CD14-positive monocyte (primary cell): ENCODE measurements around the gene PYHIN1. TPM values are rescaled to one million over a fixed set of nuclear protein-coding genes. Genes with fewer than 3 reads are reported as not detected.

Experiments used
- DNase-seq, 3 donors: peaks; one replicate each; pipeline ENCODE4 v3.0.0-alpha.2; 2011 to 2022
- H2AFZ ChIP-seq: 2 replicates; pipeline ENCODE4 v1.6.0; 2012; ENCODE audit warnings: mild to moderate bottlenecking, low read depth, low read length, inconsistent platforms; ENCODE audit not compliant: insufficient read depth, poor library complexity, severe bottlenecking
- H3K27ac ChIP-seq, 2 donors: 1 replicate in 1 of 2; 2 replicates in 1 of 2; pipeline ENCODE4 v1.5.1; 2012 to 2013; ENCODE audit warnings: low read length in 2 of 2, control low read depth in 1 of 2, inconsistent platforms in 1 of 2, low read depth in 1 of 2, mild to moderate bottlenecking in 1 of 2
- H3K27me3 ChIP-seq, 2 donors: one replicate each; pipeline versions ENCODE4 v1.6.0 to v1.6.1; 2011 to 2013; ENCODE audit warnings: low read length in 2 of 2; ENCODE audit not compliant: control insufficient read depth in 2 of 2, insufficient read depth in 2 of 2
- H3K36me3 ChIP-seq, 2 donors: replicated peaks in 1 of 2; 1 replicate in 1 of 2; 2 replicates in 1 of 2; pipeline versions ENCODE4 v1.5.1 to v1.6.1; 2012 to 2013; ENCODE audit warnings: low read length in 2 of 2, control low read depth in 1 of 2, inconsistent platforms in 1 of 2, mild to moderate bottlenecking in 1 of 2; ENCODE audit not compliant: insufficient read depth in 2 of 2, control insufficient read depth in 1 of 2
- H3K4me1 ChIP-seq, 2 donors: 1 replicate in 1 of 2; 2 replicates in 1 of 2; pipeline versions ENCODE4 v1.5.1 to v1.6.1; 2012 to 2013; ENCODE audit warnings: low read length in 2 of 2, control low read depth in 1 of 2, inconsistent platforms in 1 of 2, mild to moderate bottlenecking in 1 of 2, moderate library complexity in 1 of 2; ENCODE audit not compliant: insufficient read depth in 2 of 2, control insufficient read depth in 1 of 2
- H3K4me2 ChIP-seq: replicated peaks from 2 replicates; pipeline ENCODE3; 2012; ENCODE audit warnings: low read length, moderate library complexity, mild to moderate bottlenecking; ENCODE audit not compliant: poor library complexity, severe bottlenecking; ENCODE audit errors: extremely low read depth
- H3K4me3 ChIP-seq, 3 experiments: fragments of 200-600 bp in 1 of 3; sonication (generic) in 1 of 3; replicated peaks in 1 of 3; 1 replicate in 2 of 3; 2 replicates in 1 of 3; pipeline ENCODE4 v1.5.1; 2011 to 2013; ENCODE audit warnings: low read length in 3 of 3, mild to moderate bottlenecking in 3 of 3, control low read depth in 2 of 3, low read depth in 2 of 3, inconsistent platforms in 1 of 3, moderate library complexity in 1 of 3
- H3K79me2 ChIP-seq: 2 replicates; pipeline ENCODE4 v1.6.0; 2012; ENCODE audit warnings: mild to moderate bottlenecking, control low read depth, inconsistent platforms, low read length, moderate library complexity; ENCODE audit not compliant: insufficient read depth
- H3K9ac ChIP-seq: 2 replicates; pipeline ENCODE4 v1.6.0; 2017; ENCODE audit warnings: low read length, mild to moderate bottlenecking; ENCODE audit not compliant: insufficient read depth, poor library complexity, severe bottlenecking
- H3K9me3 ChIP-seq, 2 donors: replicated peaks in 1 of 2; 1 replicate in 1 of 2; 2 replicates in 1 of 2; pipeline versions ENCODE4 v1.5.1 to v1.6.1; 2012 to 2013; ENCODE audit warnings: low read length in 2 of 2, control low read depth in 1 of 2; ENCODE audit not compliant: control insufficient read depth in 1 of 2, insufficient read depth in 1 of 2
- H4K20me1 ChIP-seq: 2 replicates; pipeline ENCODE4 v1.6.0; 2012; ENCODE audit warnings: mild to moderate bottlenecking, low read length, control low read depth, moderate library complexity; ENCODE audit not compliant: insufficient read depth
- H3K27ac Mint-ChIP-seq, 7 donors: one replicate each; pipeline ENCODE4 v1.8.0; 2020; ENCODE audit warnings: mild to moderate bottlenecking in 7 of 7, mixed read lengths in 7 of 7, moderate library complexity in 6 of 7, inconsistent platforms in 2 of 7
- H3K27me3 Mint-ChIP-seq, 3 donors: one replicate each; pipeline ENCODE4 v1.8.0; 2021 to 2022; ENCODE audit warnings: low read depth in 3 of 3, mild to moderate bottlenecking in 3 of 3, mixed read lengths in 3 of 3, moderate library complexity in 3 of 3, inconsistent platforms in 1 of 3
- H3K36me3 Mint-ChIP-seq, 2 donors: one replicate each; pipeline ENCODE4 v1.8.0; 2020; ENCODE audit warnings: mixed read lengths in 2 of 2, inconsistent platforms in 1 of 2, mild to moderate bottlenecking in 1 of 2
- H3K4me1 Mint-ChIP-seq: one replicate; pipeline ENCODE4 v1.8.0; 2020; ENCODE audit warnings: mild to moderate bottlenecking, mixed read lengths
- H3K4me3 Mint-ChIP-seq, 2 donors: one replicate each; pipeline ENCODE4 v1.8.0; 2020; ENCODE audit warnings: mild to moderate bottlenecking in 2 of 2, mixed read lengths in 2 of 2, moderate library complexity in 1 of 2
- H3K9me3 Mint-ChIP-seq, 7 donors: one replicate each; pipeline ENCODE4 v1.8.0; 2020 to 2022; ENCODE audit warnings: mixed read lengths in 7 of 7, mild to moderate bottlenecking in 6 of 7, moderate library complexity in 6 of 7, inconsistent platforms in 2 of 7
- CTCF ChIP-seq: fragments of 200-600 bp; IDR thresholded peaks from one replicate; pipeline ENCODE4 v1.8.0; 2022; ENCODE audit warnings: antibody characterized with exemption, mild to moderate bottlenecking
- WGBS: methylation state at CpG from one replicate; pipeline ENCODE4 v1.1.5; 2013; ENCODE audit warnings: missing lambda C conversion rate; ENCODE audit not compliant: insufficient coverage; 5-methylcytosine and 5-hydroxymethylcytosine counted together
- intact Hi-C, 2 donors: fragments of 100-400 bp; cut with micrococcal nuclease; formaldehyde crosslinking; loops; one replicate each; pipeline versions ENCODE4 v1.15.0 to v1.15.1; 2023
- polyA plus RNA-seq, 3 donors: library from polyadenylated mRNA; depleted of rRNA in 1 of 3; unstranded in 2 of 3; stranded (reverse) in 1 of 3; fragments of 300-500 nt in 2 of 3; fragments of >200 nt in 1 of 3; fragmentation: Illumina TruSeq in 2 of 3; gene quantifications; 1 replicate in 2 of 3; 2 replicates in 1 of 3; pipeline ENCODE4 v1.2.3, GENCODE V29; 2012 to 2021

Gene PYHIN1
- polyA plus RNA-seq, 3 donors = 0.15 to 0.44 TPM; not detected in 1

GRCh38 chr1:159011751-159012150, 80.4 kb downstream of the PYHIN1 start:
- Histone ChIP-seq H3K36me3 (peaks cover 8 to 12% of the 10 kb centered on the region in 2 donors), H3K4me2 (peak overlapping the region; percentile 93), H3K27me3 (no peaks in the 10 kb centered on the region), H3K9me3 (no peaks in the 10 kb centered on the region), H4K20me1 (peaks cover 39% of the 10 kb centered on the region), H3K27ac (peak overlapping the region in 1 of 2 donors; percentile 83), H2AFZ (no peak overlapping the region), H3K4me1 (peaks cover 58 to 79% of the 10 kb centered on the region in 2 donors), H3K9ac (peak overlapping the region; percentile 5), H3K4me3 (peak overlapping the region; percentile 90 to 99 (median 95)), H3K79me2 (peaks cover 76% of the 10 kb centered on the region)
- Mint-ChIP-seq H3K4me1 (peaks cover 72% of the 10 kb centered on the region), H3K36me3 (peaks cover 28 to 30% of the 10 kb centered on the region in 2 donors), H3K27ac (peak overlapping the region; percentile 8 to 94 (median 74)), H3K9me3 (no peaks in the 10 kb centered on the region), H3K27me3 (peaks cover 0 to 2% (median 0%) of the 10 kb centered on the region in 3 donors), H3K4me3 (peak overlapping the region; percentile 83 to 95)
- no peak for DNase-seq
- intact Hi-C loops = loop anchor here (5.0 kb wide), 2 partner anchors 61 to 179 kb away; partner anchors contain the start of gene MNDA (in 1 of the 2)
- no peak for TF ChIP-seq CTCF

DNA sequence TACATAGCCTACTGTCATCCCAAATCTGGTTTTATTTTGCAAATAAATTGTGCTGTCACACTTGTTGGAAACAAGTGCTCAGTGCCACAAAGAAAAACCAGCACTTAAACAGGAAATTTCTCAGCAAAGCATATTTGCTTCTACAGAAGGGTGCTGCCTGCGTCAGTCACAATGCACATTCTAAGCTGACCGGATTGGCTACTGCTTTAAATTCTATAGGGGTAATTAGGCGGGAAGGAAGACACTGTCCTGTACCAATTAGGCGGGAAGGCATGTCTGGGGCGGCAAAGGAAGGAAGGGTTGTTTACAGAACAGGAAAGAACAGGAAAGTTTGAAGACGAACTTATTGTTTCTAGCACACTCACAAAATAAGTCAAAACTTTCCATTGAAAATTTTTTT, 81.1 kb downstream of the PYHIN1 start:
- Histone ChIP-seq H3K4me3 (peak overlapping the region; percentile 90 to 99 (median 95)), H3K27me3 (no peaks in the 10 kb centered on the region), H3K27ac (peak overlapping the region; percentile 1 to 83), H2AFZ (peak overlapping the region; percentile 12), H3K36me3 (peaks cover 15 to 18% of the 10 kb centered on the region in 2 donors), H3K79me2 (peaks cover 82% of the 10 kb centered on the region), H3K4me1 (peaks cover 60 to 78% of the 10 kb centered on the region in 2 donors), H4K20me1 (peaks cover 44% of the 10 kb centered on the region), H3K4me2 (peak overlapping the region; percentile 93), H3K9me3 (no peaks in the 10 kb centered on the region), H3K9ac (peak overlapping the region; percentile 53)
- intact Hi-C loops = loop anchor here (5.0 kb wide), 2 partner anchors 60 to 180 kb away; partner anchors contain the start of gene MNDA (in 1 of the 2)
- Mint-ChIP-seq H3K27ac (peak overlapping the region; percentile 87 to 95 (median 92)), H3K4me3 (peak overlapping the region; percentile 83 to 95), H3K36me3 (peaks cover 33 to 36% of the 10 kb centered on the region in 2 donors), H3K27me3 (peaks cover 0 to 1% (median 0%) of the 10 kb centered on the region in 3 donors), H3K9me3 (no peaks in the 10 kb centered on the region), H3K4me1 (peaks cover 70% of the 10 kb centered on the region)
- WGBS = no CpG with 5 or more reads among the region's 6 CpGs
- DNase-seq = peak in 2 of 3 donors; percentile 23 to 35
- TF ChIP-seq CTCF = no peak
